Right lobe of liver (tissue), 6 donors: ENCODE results near the gene ZNF189. TPM values are rescaled to one million over a fixed set of nuclear protein-coding genes. Genes with fewer than 3 reads are reported as not detected.
A peak's percentile ranks its signal among the peaks of the same experiment; 100 is the strongest.

ENCODE experiments used
- ATAC-seq, 4 donors: fragments of 200-7000 bp; cut with Tn5 transposase; one replicate each; pipeline ENCODE4 v1.9.1; 2020; ENCODE audit warnings: mild to moderate bottlenecking in 4 of 4, moderate library complexity in 4 of 4
- DNase-seq, 3 donors: peaks; one replicate each; pipeline ENCODE4 v3.0.0-alpha.2; 2020
- H3K27ac ChIP-seq, 3 donors: fragments of 200-600 bp; one replicate each; pipeline ENCODE4 v1.8.0; 2022
- H3K27me3 ChIP-seq, 2 donors: fragments of 200-600 bp; one replicate each; pipeline ENCODE4 v1.8.0; 2022
- H3K36me3 ChIP-seq, 4 donors: fragments of 200-600 bp; sonication (generic) in 1 of 4; one replicate each; pipeline versions ENCODE4 v1.5.1 to v1.8.0; 2017 to 2022; ENCODE audit warnings: control low read depth in 1 of 4
- H3K4me1 ChIP-seq, 4 donors: fragments of 200-600 bp; sonication (generic) in 1 of 4; one replicate each; pipeline versions ENCODE4 v1.5.1 to v1.8.0; 2017 to 2022; ENCODE audit warnings: control low read depth in 1 of 4
- H3K4me3 ChIP-seq, 3 donors: fragments of 200-600 bp; one replicate each; pipeline ENCODE4 v1.8.0; 2022
- H3K9me3 ChIP-seq, 4 donors: fragments of 200-600 bp; sonication (generic) in 1 of 4; one replicate each; pipeline versions ENCODE4 v1.5.1 to v1.8.0; 2017 to 2022; ENCODE audit warnings: control low read depth in 1 of 4
- POLR2A ChIP-seq: fragments of 450-650 bp; IDR thresholded peaks from one replicate; pipeline ENCODE4 v1.6.1; 2017; ENCODE audit warnings: antibody characterized with exemption, mild to moderate bottlenecking
- WGBS: methylation state at CpG from one replicate; pipeline ENCODE4 v1.1.6; 2018; ENCODE audit warnings: low coverage, low lambda C conversion rate; ENCODE audit not compliant: insufficient coverage; ENCODE audit errors: missing lambda C conversion rate; 5-methylcytosine and 5-hydroxymethylcytosine counted together
- intact Hi-C, 2 donors: fragments of 100-400 bp; cut with DNase I; formaldehyde crosslinking; loops; one replicate each; pipeline versions ENCODE4 v1.11.2 to v1.14.1; 2022
- total RNA-seq, 6 experiments: library from RNA; depleted of rRNA in 2 of 6; stranded (reverse); fragments of >200 nt in 2 of 6; fragmentation: NEBNext Ultra II Directional in 3 of 6; extraction: Animal tissue kit (Norgen Biotek cat#: 25700) in 3 of 6; gene quantifications; one replicate each; pipeline versions ENCODE4 v1.1.0 to v1.2.4, GENCODE V29; 2016 to 2023
- TF ChIP-seq, protein P1 (sequence below), 4 donors: fragments of 200-600 bp in 3 of 4; fragments of 450-650 bp in 1 of 4; IDR thresholded peaks; one replicate each; pipeline versions ENCODE4 v1.5.1 to v1.8.0; 2016 to 2022; ENCODE audit warnings: antibody characterized with exemption in 4 of 4, mild to moderate bottlenecking in 2 of 4
- donor health status: DM: no; HTN: yes; CAD: no.
- donor health status: DM: no; HTN: no; CAD: no.
- donor health status: DM: no; HTN: no; CAD: no.
- donor health status: DM: no; HTN: yes; CAD: no.
- donor health status: DM: no; HTN: yes; CAD: no.

The ZNF189 gene
- total RNA-seq, 6 experiments from 2014 or later = 5.7 to 9.7 (median 8.2) TPM

DNA sequence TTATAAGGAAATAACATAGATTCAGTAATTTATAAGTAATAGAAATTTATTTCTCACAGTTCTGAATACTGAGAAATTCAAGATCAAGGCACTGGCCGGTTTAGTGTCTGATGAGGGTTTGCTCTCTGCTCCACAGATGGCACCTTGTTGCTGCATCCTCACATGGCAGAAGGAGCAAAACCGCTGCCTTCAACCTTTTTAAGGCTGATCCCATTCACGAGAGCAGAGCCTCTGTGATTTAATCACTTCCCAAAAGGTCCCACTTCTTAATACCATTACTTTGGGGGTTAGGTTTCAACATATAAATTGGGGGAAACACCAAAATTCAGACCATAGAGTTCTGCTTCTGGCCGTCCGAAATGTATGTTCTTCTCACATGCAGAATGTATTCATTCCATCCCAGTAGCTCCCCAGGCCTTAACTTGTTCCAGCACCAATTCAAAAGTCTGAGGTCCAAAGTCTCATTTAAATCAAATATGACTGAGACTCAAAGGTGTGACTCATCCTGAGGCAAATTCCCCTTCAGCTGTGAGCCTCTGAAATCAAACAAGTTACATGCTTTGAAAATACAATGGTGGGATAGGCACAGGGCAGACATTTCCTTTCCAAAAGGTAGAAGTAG is 44.4 kb upstream of the ZNF189 start:
- Histone ChIP-seq H3K36me3 (no peaks in the 10 kb centered on the region), H3K4me3 (no peak overlapping the region), H3K9me3 (no peaks in the 10 kb centered on the region), H3K27me3 (no peaks in the 10 kb centered on the region), H3K4me1 (peaks cover 0 to 62% (median 16%) of the 10 kb centered on the region in 4 donors), H3K27ac (peak overlapping the region; percentile 75 to 83 (median 78))
- ATAC-seq = peak; percentile 67 to 79 (median 73)
- TF ChIP-seq, protein P1, sequence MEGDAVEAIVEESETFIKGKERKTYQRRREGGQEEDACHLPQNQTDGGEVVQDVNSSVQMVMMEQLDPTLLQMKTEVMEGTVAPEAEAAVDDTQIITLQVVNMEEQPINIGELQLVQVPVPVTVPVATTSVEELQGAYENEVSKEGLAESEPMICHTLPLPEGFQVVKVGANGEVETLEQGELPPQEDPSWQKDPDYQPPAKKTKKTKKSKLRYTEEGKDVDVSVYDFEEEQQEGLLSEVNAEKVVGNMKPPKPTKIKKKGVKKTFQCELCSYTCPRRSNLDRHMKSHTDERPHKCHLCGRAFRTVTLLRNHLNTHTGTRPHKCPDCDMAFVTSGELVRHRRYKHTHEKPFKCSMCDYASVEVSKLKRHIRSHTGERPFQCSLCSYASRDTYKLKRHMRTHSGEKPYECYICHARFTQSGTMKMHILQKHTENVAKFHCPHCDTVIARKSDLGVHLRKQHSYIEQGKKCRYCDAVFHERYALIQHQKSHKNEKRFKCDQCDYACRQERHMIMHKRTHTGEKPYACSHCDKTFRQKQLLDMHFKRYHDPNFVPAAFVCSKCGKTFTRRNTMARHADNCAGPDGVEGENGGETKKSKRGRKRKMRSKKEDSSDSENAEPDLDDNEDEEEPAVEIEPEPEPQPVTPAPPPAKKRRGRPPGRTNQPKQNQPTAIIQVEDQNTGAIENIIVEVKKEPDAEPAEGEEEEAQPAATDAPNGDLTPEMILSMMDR (IDR thresholded peaks at IDR 0.05) = no peak
- TF ChIP-seq POLR2A = no peak
- DNase-seq = no peak
- intact Hi-C loops = no loop called here
- WGBS = 56% methylated on average over 5 of the region's 5 CpGs

DNA sequence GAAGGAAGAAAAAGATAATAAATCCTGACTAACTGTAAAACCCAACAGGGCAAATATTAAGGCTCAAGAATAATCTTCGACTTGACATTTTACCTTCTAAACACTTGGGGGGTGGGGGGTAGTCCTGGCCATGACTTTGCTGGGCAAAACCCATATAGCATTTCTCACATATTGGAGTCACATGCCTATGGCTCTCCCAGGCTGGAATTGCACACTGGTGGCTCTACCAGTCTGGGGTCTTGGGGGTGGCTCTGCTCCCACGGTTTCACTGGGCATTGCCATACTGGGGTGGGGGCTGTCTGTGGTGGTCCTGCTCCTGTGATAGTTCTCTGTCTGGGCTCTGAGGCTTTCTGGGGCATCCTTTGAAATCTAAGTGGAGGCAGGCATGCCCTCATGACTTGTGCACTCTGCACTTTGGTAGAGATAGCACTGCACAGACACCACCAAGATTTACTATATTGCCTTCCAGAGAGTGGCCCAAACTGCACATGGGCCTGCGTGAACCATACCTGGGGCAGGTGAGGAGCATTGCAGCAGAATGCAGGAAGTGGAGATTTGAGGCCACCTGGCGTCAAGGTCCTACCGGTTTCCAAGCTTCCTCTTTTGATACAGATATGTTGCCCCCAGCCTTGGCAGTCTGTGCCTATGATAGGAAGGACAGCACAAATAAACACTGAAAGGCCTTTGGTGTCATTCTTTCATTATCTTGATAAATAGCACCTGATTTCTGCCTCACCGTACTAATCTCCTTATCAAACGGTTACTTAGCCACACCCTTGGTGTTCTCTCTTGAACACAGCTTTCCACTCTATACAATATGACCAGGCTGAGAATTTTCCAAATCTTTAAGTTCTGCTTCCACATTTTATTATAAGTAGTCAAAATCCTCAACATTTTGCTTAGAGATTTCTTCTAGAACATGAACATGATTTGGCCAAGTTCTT is 43.6 kb upstream of the ZNF189 start:
- Histone ChIP-seq H3K27me3 (no peaks in the 10 kb centered on the region), H3K4me1 (peaks cover 0 to 63% (median 15%) of the 10 kb centered on the region in 4 donors), H3K27ac (peak overlapping the region; percentile 75 to 83 (median 78)), H3K36me3 (no peaks in the 10 kb centered on the region), H3K4me3 (no peak overlapping the region), H3K9me3 (no peaks in the 10 kb centered on the region)
- peak in 3 of 4 donors; percentile 27 to 43 (median 29) for ATAC-seq
- 25% methylated on average over 5 of the region's 7 CpGs for WGBS
- no peak for TF ChIP-seq POLR2A
- TF ChIP-seq, protein P1 (IDR thresholded peaks at IDR 0.05) = no peak
- intact Hi-C loops = no loop called here
- DNase-seq = no peak

DNA sequence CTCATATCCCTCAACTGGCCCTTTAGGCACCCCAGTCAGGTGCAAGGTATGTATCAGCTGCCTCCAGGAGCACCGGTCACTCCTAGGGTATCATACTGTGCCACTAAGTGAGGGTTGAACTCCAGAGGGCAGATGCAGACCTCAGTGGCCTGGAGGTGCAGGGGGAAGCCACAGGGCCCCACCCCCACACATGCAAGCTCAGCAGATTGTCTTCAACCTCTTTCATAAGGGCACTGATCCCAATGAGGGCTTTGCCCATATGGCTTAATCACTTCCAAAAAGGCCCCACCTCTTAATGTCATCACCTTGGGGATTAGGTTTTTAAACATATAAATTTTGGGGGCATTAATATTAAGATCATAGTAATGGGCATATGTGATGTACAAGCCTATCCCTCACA is 42.0 kb upstream of the ZNF189 start:
- ATAC-seq (no peak), DNase-seq (no peak)
- TF ChIP-seq, protein P1 (IDR thresholded peaks at IDR 0.05) = no peak
- no peak for TF ChIP-seq POLR2A
- no CpG with 5 or more reads among the region's 1 CpG for WGBS
- H3K36me3 ChIP-seq = peaks cover 0 to 9% (median 1%) of the 10 kb centered on the region in 4 donors
- H3K27me3 ChIP-seq = no peaks in the 10 kb centered on the region
- H3K4me1 ChIP-seq = peaks cover 0 to 47% (median 8%) of the 10 kb centered on the region in 4 donors
- H3K9me3 ChIP-seq = no peaks in the 10 kb centered on the region
- H3K27ac ChIP-seq = peak overlapping the region; percentile 13 to 75 (median 54)
- H3K4me3 ChIP-seq = no peak overlapping the region
- intact Hi-C loops = no loop called here

DNA sequence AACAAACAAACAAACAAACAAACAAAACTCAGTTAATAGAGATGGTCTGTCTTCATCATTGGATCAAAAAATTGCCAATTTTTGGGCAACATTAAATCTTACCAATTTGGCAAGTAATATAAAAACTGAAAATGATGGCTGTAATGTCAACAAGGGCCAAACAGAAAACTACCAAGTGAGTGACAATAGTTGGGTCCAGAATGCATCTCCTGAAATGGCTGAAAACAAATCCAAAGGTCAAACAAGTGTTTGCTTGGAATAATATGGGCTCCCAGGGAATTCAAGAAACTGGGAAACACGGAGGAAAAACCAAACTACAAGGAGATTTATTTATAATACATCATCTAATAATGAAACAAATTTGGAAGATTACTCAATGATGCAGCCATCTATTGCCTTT is 39.0 kb upstream of the ZNF189 start:
- no peak overlapping the region for H3K4me3 ChIP-seq
- WGBS = 27% methylated on average over 1 of the region's 1 CpG
- H3K27ac ChIP-seq = peak overlapping the region in 2 of 3 donors; percentile 54 to 75
- DNase-seq = no peak
- no peaks in the 10 kb centered on the region for H3K27me3 ChIP-seq
- intact Hi-C loops = no loop called here
- H3K9me3 ChIP-seq = no peaks in the 10 kb centered on the region
- peak in 1 of 4 donors; percentile 30 for ATAC-seq
- H3K4me1 ChIP-seq = peaks cover 0 to 33% (median 2%) of the 10 kb centered on the region in 4 donors
- H3K36me3 ChIP-seq = peaks cover 0 to 39% (median 16%) of the 10 kb centered on the region in 4 donors
- TF ChIP-seq POLR2A = no peak
- TF ChIP-seq, protein P1 (IDR thresholded peaks at IDR 0.05) = no peak
